Vagina (tissue), 2 donors: Measurements from ENCODE around the gene METTL1.

ENCODE experiments used
- POLR2A ChIP-seq, 2 donors: fragments of 450-650 bp; IDR thresholded peaks; one replicate each; pipeline ENCODE4 v1.6.1; 2017; ENCODE audit warnings: antibody characterized with exemption in 2 of 2, mild to moderate bottlenecking in 2 of 2, moderate library complexity in 2 of 2
- POLR2AphosphoS5 ChIP-seq, 2 donors: sonication (generic); formaldehyde crosslinking; IDR thresholded peaks; one replicate each; pipeline ENCODE4 v1.9.0; 2017; ENCODE audit warnings: antibody characterized with exemption in 2 of 2, mild to moderate bottlenecking in 2 of 2, low read depth in 1 of 2; ENCODE audit not compliant: insufficient read depth in 1 of 2
- TF ChIP-seq, protein P1 (sequence below), 3 experiments: fragments of 450-650 bp in 2 of 3; fragments of 200-600 bp in 1 of 3; sonication (generic) in 1 of 3; IDR thresholded peaks; one replicate each; pipeline ENCODE4 v1.5.1; 2017 to 2019; ENCODE audit warnings: antibody characterized with exemption in 3 of 3, mild to moderate bottlenecking in 2 of 3, moderate library complexity in 2 of 3

DNA sequence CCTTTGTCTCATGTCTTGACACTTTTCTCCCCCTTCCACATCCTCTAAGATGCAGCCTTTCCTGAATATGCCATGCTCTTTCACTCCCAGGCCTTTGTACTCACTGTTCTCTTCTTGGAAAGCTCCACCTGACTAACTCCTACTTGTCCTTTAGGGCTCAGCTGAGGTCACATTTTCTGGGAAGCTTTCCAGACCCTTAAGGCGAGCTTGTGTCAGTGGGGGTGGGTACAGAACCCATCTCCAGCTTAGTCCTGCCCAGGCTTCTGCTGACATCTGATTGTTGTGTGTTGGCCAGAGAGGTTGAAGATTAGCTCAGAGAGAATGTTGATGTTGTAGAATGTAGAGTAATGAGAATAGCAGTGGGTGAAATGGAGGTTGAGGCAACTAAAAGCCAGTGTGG lies 7.8 kb upstream of the METTL1 start:
- TF ChIP-seq, protein P1, sequence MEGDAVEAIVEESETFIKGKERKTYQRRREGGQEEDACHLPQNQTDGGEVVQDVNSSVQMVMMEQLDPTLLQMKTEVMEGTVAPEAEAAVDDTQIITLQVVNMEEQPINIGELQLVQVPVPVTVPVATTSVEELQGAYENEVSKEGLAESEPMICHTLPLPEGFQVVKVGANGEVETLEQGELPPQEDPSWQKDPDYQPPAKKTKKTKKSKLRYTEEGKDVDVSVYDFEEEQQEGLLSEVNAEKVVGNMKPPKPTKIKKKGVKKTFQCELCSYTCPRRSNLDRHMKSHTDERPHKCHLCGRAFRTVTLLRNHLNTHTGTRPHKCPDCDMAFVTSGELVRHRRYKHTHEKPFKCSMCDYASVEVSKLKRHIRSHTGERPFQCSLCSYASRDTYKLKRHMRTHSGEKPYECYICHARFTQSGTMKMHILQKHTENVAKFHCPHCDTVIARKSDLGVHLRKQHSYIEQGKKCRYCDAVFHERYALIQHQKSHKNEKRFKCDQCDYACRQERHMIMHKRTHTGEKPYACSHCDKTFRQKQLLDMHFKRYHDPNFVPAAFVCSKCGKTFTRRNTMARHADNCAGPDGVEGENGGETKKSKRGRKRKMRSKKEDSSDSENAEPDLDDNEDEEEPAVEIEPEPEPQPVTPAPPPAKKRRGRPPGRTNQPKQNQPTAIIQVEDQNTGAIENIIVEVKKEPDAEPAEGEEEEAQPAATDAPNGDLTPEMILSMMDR (IDR thresholded peaks at IDR 0.05): no peak
- TF ChIP-seq POLR2AphosphoS5 (IDR thresholded peaks at IDR 0.05; ENCODE audit: insufficient read depth in 1 of 2, low read depth in 1 of 2): no peak
- no peak for TF ChIP-seq POLR2A (IDR thresholded peaks at IDR 0.05)
